Erythroblast (primary cell): ENCODE results near the gene C5orf52.

ENCODE experiments used
- GATA1 ChIP-seq: IDR thresholded peaks from 2 replicates; pipeline ENCODE4 v1.6.1; 2011; ENCODE audit warnings: low read depth, mild to moderate bottlenecking, control low read depth, low read length, moderate library complexity
- POLR2A ChIP-seq: IDR thresholded peaks from 2 replicates; pipeline ENCODE4 v1.6.1; 2011; ENCODE audit warnings: mild to moderate bottlenecking, low read length

GRCh38 chr5:157672976-157673375 lies 1.6 kb downstream of the C5orf52 start:
- TF ChIP-seq POLR2A (no peak), GATA1 (no peak)
